HG02759 (cell line): ENCODE data around the gene HOXB8.

Experiments used
- ATAC-seq: cut with Tn5 transposase; IDR thresholded peaks from one replicate; pipeline ENCODE4 v1.9.1; 2021; ENCODE audit warnings: mild to moderate bottlenecking, moderate library complexity; ENCODE audit not compliant: unreplicated experiment

Gene HOXB8

GRCh38 chr17:48596735-48597527 lies 18.2 kb downstream of the HOXB8 start:
- no peak for ATAC-seq

GRCh38 chr17:48596000-48596734 lies 18.9 kb downstream of the HOXB8 start:
- ATAC-seq: no peak

GRCh38 chr17:48595278-48595999 lies 19.7 kb downstream of the HOXB8 start:
- no peak for ATAC-seq

- no peak for ATAC-seq
Measured at GRCh38 chr17:48594538-48595277, 20.4 kb downstream of the HOXB8 start.

- ATAC-seq: no peak
Measured at GRCh38 chr17:48593840-48594537, 21.1 kb downstream of the HOXB8 start.

- no peak for ATAC-seq
Measured at GRCh38 chr17:48593126-48593829, 21.8 kb downstream of the HOXB8 start, which contains the start of gene HOXB5. Gene HOXB5 (minus strand): TSS chr17:48593779. CDS start chr17:48593682, 97 bp downstream.

GRCh38 chr17:48592577-48592976 lies 22.5 kb downstream of the HOXB8 start:
- no peak for ATAC-seq

- ATAC-seq: no peak
Measured at GRCh38 chr17:48592057-48592514, 23.0 kb downstream of the HOXB8 start.

GRCh38 chr17:48591255-48592056 lies 23.6 kb downstream of the HOXB8 start:
- no peak for ATAC-seq

GRCh38 chr17:48590607-48591161 lies 24.4 kb downstream of the HOXB8 start:
- no peak for ATAC-seq

- no peak for ATAC-seq
Measured at GRCh38 chr17:48589831-48590606, 25.1 kb downstream of the HOXB8 start, which contains the start of gene HOXB3. Gene HOXB3 (minus strand): TSS chr17:48590241. CDS start chr17:48552474, 37,767 bp downstream.

GRCh38 chr17:48589060-48589830 lies 25.8 kb downstream of the HOXB8 start:
- no peak for ATAC-seq

GRCh38 chr17:48588528-48588927 lies 26.6 kb downstream of the HOXB8 start:
- no peak for ATAC-seq

- no peak for ATAC-seq
Measured at GRCh38 chr17:48588074-48588415, 27.0 kb downstream of the HOXB8 start.

- no peak for ATAC-seq
Measured at GRCh38 chr17:48587276-48588073, 27.6 kb downstream of the HOXB8 start.
